HG02571 (cell line): ENCODE measurements around the gene OCRL.

Experiments used
- ATAC-seq: cut with Tn5 transposase; IDR thresholded peaks from one replicate; pipeline ENCODE4 v1.9.1; 2021; ENCODE audit warnings: mild to moderate bottlenecking, moderate library complexity; ENCODE audit not compliant: unreplicated experiment

Gene OCRL

DNA sequence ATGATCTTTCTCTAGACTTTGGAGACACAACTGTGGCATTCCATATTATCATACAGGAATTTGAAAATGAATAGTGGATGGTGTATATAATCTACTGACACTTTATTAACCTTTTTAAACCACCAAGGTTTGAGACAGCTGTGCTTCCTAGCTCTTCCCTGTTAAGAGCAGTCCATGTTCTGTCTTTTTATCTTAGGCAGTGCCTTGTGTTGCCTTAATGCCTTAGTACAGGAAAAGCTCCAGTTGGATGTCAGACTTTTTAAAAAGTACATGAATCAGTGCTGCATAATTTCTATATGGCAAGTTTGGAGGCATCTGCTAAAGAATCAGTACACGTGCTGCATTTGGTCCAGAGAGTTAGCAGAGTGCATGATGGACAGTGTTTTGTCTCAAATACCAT, 45.1 kb downstream of the OCRL start:
- ATAC-seq: no peak

DNA sequence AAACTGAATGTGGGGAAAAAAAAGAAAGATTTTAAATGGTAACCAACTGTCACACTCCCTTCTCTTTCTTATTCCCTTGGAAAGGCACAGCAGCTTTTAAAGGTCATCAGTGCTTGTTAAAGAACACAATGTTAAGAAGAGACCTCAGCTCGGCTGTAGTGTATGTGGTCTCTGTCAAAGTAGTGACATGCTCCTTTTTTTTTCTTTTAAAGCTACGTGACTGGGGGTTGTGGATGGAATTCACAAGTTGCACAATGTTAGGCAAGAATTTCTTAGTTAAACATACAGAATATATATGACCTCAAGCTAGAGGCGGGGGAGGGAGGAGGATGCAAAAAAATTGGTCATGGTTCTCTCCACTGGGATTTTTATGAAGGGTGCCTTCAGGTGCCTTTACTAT, 45.6 kb downstream of the OCRL start:
- no peak for ATAC-seq

DNA sequence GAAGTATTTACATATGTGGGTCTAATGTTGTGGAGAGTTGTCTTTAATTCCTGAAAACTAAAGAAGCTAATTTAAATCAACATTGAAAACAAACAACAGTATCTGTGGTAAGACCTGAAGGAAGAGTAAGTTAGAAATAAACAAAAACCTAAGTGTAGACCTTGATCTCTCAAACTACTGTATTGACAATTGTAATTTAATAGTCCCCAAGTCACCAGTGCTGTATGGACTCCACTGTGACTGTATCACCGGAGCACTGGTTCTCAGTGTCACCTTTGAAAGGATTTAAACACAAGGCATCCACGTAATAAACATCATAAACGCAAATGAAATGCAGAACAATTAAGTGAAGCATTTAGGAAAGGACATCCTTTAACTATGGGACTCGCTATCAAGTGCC, 46.4 kb downstream of the OCRL start:
- ATAC-seq: no peak

DNA sequence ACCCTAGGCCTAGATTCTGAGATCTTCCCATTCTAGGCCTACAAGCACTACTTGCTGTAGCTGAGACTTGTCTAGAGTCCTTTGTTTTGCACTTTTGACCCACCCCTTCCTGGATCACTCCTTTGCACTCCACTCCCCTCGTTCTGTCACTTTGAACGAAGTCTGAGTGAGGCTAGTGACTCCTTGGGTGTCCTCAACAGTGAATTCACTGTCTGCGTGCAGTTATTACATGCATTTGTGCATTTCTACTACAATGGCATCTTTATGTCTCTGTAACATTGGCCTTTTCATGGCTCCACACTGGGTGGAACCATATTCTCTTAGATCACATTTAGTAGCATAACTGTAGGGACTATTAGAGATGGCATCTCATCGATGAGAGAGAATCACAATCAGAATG, 50.5 kb downstream of the OCRL start:
- ATAC-seq: no peak

DNA sequence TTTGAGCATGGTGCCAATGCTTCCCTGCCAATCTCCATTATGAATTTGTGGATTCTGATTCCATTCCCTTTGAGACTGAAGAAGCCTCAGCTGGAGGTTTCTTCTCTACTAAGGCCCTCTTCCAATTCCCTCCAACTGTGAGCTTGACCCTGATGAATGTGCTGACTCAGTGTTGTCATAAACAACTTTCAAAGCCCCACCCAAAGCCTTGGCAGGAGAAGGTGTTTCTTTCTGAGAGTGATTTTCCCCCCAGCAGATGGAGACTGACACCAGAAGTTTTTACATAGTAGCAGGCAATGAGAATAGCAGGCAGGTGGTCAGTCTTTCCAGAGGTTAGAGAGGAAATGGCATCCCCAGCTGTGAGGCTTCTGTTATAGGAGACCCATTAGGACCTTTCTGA, 53.1 kb downstream of the OCRL start:
- no peak for ATAC-seq

DNA sequence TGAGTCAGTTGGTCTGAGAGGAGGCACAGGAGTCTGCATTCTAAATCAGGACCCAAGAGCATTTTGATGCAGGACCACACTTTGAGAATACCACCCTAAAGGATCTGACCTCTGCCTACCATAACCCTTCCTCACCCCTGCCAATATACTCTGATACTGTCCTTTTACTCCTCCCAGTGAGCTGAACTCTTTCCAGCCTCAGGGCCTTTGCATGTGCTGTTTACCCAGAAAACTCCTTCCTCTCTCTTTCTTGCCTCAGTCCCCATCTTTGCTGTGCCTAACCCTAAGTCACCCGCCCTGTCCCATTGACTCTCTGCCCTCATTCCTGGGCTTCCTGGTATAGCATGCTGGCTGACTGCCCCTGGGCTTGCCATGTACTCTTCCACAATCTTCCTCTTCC, 54.7 kb downstream of the OCRL start:
- no peak for ATAC-seq

DNA sequence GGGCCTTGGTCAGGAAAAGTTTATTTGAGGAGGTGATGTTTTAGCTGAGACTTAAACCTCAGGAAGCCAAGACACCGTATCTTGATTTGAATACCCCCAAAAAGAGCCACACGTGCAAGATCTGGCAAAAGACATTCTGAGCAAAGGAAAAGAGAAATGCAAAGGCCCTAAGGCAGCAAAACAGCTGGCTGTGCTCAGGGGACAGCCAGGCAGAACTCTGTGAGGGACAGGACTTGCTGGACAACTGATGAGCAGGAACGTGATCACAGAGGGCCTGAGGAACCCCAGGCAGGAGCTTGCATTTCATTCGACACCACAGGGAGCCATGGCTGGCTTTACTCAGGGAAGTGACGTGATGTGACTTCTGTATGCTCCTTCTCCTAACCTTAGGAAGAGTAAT, 56.0 kb downstream of the OCRL start:
- no peak for ATAC-seq

DNA sequence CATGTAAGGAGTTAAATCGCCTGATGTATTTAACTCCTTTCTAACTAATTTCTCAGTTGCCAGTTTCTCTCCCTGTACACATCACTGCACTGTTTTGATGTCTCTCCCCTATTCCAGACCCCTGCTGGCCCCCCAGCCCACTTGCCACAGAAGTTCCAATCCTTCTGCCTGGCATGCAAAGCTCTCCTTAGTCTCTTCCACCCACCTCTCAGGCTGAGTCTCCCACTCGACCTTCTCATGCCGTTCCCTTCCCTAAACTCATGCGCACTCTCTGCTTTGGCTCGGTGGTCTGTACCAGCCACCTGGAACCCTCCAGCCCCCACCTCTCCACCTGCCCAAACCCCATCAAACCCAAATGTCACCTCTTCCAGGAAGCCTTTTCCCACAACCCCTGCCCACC, 57.8 kb downstream of the OCRL start:
- ATAC-seq: no peak

DNA sequence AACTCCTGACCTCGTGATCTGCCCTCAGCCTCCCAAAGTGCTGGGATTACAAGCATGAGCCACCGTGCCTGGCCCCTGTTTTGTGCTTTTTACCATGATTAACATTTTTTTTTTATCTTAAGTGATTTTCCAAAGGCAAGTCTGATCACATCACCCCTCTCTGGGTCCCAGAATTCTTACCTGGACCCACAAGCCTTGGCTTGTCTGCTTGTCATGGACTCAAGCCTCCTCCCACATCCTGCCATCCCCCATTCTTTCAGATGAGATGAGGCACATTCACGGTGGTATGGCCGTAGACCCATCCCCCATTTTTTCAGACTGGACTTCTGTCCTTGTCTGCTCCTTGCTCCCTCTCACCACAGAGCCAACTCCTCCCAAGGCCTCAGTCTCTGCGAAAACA, 59.4 kb downstream of the OCRL start:
- no peak for ATAC-seq

DNA sequence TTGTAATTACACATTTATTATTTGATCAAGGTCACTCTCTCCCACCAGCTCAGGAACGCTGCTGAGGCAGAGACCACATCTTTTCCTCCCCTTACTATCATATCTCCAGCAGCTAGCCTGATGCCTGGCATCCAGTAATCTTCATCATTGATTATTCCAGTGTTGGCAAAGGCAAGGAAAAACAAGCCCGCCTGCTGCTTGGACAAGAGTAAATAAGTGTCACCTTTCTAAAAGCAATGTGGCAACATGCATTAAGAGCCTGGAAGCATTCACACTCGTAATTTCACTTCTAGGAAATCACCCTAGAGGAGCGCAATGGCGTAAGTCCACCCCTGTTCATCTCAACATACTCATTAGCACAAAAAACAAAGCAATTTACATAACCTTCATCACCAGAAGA, 59.9 kb downstream of the OCRL start:
- no peak for ATAC-seq

DNA sequence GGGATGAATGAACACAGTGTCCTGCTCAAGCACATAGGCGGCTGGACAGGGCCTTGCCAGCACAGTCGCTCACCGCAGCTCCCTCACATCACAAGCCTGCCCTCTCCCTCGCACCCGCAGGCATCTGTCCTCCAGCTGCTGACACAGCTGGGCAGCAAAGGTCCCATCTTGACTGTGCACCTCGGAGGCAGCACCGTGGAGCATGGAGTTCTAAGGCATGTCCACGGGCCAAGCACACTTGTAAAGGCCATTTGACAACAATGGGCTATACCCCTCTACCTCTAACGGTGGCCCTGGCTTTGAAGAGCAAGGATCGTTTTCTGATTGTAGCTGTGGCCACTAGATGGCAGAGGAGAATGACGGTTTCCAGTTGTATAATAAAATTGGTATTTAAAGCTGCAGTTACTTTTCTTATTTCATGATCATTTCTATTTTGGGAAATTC, 60.9 kb downstream of the OCRL start:
- ATAC-seq: no peak

DNA sequence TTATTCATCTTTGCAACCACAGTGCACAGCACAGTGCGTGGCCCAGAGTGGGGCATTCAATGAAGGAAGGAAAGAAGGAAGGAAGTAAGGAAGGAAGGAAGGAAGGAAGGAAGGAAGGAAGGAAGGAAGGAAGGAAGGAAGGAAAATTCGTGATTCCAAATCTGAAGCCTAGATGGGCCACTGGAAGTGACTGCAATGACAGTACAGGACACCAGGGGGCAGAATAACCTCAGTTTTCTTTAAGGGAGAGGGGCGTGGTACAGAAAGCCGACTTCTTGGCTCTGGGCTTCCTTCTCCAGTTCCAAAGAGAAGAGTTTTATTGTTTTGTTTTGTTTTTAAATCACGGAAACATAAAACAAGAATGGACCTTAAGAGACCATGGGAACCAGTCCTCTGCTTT, 66.9 kb downstream of the OCRL start:
- no peak for ATAC-seq

DNA sequence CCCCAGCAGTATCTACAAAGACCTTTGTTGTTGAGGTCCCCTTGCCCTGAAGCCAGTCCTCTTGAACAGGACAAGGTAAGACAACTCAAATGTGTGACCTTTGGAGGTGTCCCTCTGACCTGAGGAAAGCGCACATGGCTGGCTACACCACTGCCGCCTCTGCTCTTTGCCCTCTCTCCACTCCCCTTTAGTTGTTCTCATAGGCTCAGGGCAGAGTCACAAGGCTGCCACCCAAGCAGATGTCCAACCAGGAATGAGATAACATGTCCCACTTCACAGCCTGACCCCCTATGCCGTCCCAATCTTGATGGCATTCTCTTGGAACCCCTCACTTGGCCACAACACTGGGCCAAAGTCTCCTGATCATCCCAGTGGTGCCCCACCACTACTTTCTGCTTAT, 68.4 kb downstream of the OCRL start:
- no peak for ATAC-seq

DNA sequence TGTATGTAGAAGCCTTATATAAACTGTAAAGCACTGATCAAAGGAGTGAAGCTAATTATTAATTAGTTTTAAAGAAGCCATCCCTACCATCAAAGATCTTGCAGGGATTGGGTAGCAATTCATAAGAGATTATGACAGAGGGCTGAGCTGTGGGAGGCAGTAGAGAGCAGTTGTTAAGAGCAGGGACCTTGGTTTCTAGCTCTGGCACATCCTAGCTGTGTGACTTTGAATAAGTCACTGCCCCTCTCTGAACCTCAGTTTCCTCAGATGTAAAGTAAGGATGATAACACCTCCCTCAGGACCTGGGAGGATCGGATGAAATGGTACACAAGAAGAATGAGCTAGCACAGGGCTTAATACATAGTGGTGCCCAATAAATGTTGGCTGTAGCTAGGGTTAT, 69.3 kb downstream of the OCRL start:
- no peak for ATAC-seq

DNA sequence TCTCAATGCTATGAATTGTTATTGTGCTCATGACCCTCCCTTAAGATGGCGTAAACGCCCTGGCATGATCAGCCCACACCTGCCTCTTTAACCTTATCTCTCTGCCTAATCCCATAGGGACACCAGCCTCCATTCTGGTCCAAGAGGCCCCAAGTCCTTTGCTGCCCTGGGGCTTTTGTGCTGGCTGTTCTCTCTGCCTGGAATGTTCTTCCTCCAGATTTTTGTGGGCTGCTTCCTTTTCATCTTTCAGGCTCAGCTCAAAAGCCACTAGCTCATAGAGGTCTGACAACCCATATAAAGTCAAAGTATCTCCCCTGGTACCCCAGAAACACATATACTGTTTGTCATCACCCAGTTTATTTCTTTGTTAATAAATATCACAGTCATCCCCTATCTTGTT, 72.3 kb downstream of the OCRL start:
- no peak for ATAC-seq

DNA sequence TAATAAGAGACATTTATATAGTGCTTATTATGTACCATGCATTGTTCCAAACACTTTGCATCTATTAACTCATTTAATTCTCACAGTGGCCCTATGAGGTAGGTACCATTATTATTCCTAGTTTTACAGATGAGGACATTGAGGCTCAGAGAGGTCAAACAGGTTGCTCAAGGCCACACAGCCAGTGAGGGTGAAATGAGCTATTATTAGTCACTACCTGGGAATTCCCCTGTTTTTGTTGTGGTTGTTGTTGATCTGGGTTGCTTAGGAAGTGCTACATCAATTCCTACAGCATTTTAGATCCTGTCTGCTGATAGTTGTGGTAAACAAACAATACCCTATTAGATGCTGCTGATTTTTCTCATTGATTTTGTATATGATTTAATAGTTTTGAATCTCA, 73.5 kb downstream of the OCRL start:
- no peak for ATAC-seq

DNA sequence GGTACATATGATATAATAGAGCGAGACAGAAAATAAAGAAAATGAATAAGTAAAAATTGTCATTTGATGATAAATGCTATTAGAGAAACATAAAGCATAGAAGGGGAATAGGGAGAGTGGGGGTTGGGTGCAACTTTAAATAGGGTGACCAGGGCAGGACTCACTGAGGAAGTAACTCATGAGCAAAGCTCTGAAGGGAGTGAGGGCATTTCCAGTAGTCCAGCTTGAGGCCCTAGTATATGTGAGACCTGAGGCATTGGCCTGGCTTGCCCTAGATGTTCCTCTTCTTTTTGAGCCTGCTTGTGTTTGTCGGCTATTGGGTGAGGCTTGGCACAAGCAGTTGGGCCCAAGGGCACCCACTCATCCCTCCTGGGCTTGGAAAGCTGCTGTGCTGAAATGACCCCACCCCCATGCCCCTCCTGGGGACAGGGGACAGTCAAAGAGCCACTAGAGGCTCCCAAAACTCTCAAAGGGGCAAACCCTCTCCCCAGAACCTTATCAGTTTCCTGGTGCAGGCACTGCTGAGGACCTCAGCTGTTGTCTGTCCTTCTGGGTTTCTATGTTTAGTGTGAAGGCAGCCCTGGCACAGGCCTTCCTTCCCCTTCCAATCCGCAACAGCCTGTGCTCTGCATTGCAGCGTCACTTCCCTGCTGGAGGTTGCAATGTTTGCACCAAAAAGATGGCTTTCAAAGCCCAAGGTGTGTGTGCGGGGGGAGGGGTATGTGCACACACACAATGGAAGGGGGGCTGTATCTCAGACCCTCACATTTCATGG, 74.6 kb downstream of the OCRL start:
- no peak for ATAC-seq

DNA sequence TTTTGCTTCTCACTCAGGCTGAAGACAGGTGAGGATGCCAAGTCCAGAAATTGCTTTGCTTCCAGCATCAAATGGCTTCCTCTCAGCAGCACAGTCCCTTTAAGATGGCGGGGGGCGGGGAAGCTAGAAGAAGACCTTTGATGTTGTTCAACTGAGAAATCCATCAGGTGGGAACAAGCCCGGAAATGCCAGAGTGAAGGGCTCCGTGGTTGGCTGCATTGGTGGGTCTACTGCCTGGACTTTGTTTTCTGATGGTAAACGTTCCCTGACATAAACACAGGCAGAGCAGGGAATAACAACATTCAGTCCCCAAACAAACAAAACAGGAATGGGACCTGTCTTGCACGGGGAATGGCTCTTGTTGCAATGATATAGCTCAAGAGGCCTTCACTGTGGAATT, 77.4 kb downstream of the OCRL start:
- no peak for ATAC-seq

DNA sequence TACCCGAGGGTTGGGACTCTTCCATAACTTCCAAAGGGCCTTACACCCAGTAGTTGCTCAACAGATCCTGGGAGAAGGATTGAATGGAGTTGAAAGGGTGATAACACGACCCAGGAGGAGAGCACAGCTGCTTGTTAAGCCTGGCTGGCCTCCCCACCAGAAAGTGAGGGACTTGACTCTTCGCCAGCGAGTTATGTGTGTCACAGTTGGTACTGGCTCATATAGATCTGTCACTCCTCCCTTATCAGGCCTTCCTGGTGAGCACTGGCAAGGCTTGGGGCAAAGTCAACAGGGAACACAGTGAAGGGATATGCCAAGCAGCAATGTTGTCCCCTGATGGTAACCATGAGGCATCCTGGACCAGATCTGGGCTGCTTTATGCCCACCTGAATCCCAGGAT, 78.9 kb downstream of the OCRL start:
- ATAC-seq: no peak

DNA sequence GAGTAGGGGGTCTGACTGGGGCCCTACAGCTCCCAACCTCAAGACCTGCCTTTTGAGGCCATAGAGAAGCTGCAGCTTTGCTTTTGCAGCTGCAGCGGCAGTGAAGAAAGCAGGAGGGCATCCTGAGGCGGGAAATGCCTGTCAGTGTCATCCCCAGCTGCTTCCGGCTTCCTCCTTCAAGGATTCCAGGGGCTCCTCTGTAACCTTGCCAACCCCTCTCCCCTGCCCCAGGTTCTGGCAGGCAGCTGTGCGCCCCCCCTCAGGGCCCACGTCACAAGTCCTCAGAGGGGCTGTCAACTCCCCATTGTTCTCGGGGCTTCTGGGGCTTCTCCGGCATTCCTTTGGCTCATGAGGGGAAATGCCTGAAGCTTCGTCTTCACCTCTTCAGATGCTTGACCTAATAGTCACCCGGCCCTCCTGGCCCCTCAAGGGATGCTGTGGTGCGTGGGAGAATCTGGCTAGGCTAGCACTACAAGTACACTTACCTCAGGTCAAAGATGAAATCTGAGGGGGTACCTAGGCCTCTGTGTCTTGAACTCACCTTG, 82.8 kb downstream of the OCRL start:
- ATAC-seq: no peak

DNA sequence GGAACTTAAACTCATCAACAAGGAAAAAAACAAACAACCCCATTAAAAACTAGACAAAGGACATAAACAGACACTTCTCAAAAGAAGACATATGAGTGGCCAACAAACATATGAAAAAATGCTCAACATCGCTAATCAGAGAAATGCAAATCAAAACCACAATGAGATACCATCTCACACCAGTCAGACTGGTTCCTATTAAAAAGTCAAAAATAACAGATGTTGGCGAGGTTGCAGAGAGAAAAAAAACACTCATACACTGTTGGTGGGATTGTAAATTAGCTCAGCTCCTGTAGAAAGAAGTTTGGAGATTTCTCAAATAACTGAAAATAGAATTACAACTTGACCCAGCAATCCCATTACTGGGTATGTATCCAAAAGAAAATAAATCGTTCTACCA, 86.0 kb downstream of the OCRL start:
- no peak for ATAC-seq

DNA sequence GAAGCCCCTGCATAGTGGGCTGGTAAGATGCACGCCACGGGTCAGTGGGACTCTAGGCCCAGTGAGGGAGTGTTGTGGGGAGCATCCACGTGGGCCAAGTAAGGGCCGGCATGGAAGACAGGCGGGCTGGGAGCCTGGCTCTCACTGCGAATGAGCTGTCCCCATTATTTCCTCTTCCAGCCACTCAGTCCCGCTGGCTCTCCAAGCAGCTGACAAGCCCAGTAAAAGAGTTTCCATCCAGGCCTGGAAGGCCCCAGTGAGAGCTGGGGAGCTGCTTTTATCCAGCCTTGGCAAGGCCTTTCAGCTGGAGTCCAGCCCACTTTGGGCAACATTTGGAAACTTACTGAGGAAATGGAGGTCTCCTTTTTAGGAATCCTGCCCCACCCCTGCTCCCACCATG, 89.8 kb downstream of the OCRL start:
- ATAC-seq: no peak

DNA sequence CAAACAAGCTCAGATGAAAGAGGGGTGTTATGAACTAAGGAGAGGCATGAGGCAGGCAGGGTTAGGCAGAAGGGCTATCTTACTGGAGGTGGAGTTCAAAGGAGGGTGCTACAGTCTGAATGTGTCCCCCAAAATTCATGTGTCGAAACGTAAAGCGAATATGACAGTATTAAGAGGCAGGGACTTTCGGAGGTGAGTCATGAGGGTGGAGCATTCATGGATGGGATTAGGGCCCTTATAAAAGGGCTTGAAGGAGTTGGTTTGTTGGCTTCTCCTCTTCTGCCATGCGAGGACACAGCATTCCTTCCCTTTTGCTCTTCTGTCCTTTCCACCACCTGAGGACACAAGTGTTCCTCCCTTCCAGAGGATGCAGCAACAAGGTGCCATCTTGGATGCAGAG, 91.8 kb downstream of the OCRL start:
- no peak for ATAC-seq
